K562 (cell line): ENCODE measurements around the gene SLC13A4. TPM values are rescaled to one million over a fixed set of nuclear protein-coding genes. Genes with fewer than 3 reads are reported as not detected.

Experiments used
- ATAC-seq: fragments of 200-7000 bp; cut with Tn5 transposase; 3 replicates; pipeline ENCODE4 v1.9.1; 2020; ENCODE audit warnings: moderate library complexity
- BruUV-seq: library from RNA; stranded (reverse); fragments of 400-500 nt; replicated peaks from 2 replicates; lab custom pipeline; 2021; lab: Mats Ljungman, UMichigan
- CTCF ChIA-PET: fragments of 300-600 bp; formaldehyde crosslinking; extraction: SDS; loops from one replicate; lab custom pipeline; 2021; ENCODE audit warnings: low intra/inter-chr PET ratio; lab: Yijun Ruan, JAX
- POLR2A ChIA-PET: fragments of 300-600, 350-650 bp; sonication (Branson Sonifier 250); formaldehyde crosslinking; extraction: SDS; loops from one replicate; lab custom pipeline; 2021; ENCODE audit warnings: antibody characterized with exemption, inconsistent platforms; lab: Yijun Ruan, JAX
- DNase-seq, 4 experiments: peaks; one replicate each; pipeline versions ENCODE4 v3.0.0 to v3.0.0-alpha.2; 2011 to 2018; ENCODE audit warnings: low spot score in 3 of 4, mixed read lengths in 3 of 4; ENCODE audit errors: extremely low read depth in 1 of 4
- FAIRE-seq: peaks from 2 replicates; lab custom pipeline; 2011; peaks lifted over from hg19 to GRCh38; lab: Jason Lieb, UNC
- H2AFZ ChIP-seq: 2 replicates; pipeline ENCODE4 v1.6.0; 2011; ENCODE audit warnings: low read depth, low read length, control low read depth, inconsistent platforms
- H3K27ac ChIP-seq: fragments of 200-600 bp; 3 replicates; pipeline ENCODE4 v1.8.0; 2011; ENCODE audit warnings: low read depth, mild to moderate bottlenecking, control low read depth, inconsistent platforms, low read length, moderate library complexity, mixed read lengths; ENCODE audit errors: extremely low read depth
- H3K27me3 ChIP-seq, 2 experiments: fragments of 300-600 bp in 1 of 2; 2 replicates in 1 of 2; 3 replicates in 1 of 2; pipeline versions ENCODE4 v1.6.0 to v1.8.0; 2011; ENCODE audit warnings: inconsistent platforms in 2 of 2, low read length in 2 of 2, mild to moderate bottlenecking in 1 of 2, mixed read lengths in 1 of 2, moderate library complexity in 1 of 2; ENCODE audit not compliant: control insufficient read depth in 2 of 2, insufficient read depth in 2 of 2
- H3K36me3 ChIP-seq: fragments of 300-600 bp; 3 replicates; pipeline ENCODE4 v1.8.0; 2011; ENCODE audit warnings: mild to moderate bottlenecking, low read length, inconsistent platforms; ENCODE audit not compliant: control insufficient read depth, insufficient read depth
- H3K4me1 ChIP-seq, 2 experiments: fragments of 200-600 bp in 1 of 2; replicated peaks in 1 of 2; 2 replicates in 1 of 2; 3 replicates in 1 of 2; pipeline versions ENCODE4 v1.5.1 to v1.8.0; 2011; ENCODE audit warnings: inconsistent platforms in 2 of 2, low read length in 2 of 2, mild to moderate bottlenecking in 1 of 2, mixed read lengths in 1 of 2, moderate library complexity in 1 of 2; ENCODE audit not compliant: control insufficient read depth in 2 of 2, insufficient read depth in 2 of 2
- H3K4me2 ChIP-seq: 2 replicates; pipeline ENCODE4 v1.6.1; 2011; ENCODE audit warnings: low read length, control low read depth, inconsistent platforms, mixed read lengths; ENCODE audit not compliant: insufficient read depth
- H3K4me3 ChIP-seq: fragments of 200-600 bp; sonication (generic), shearing (Covaris generic); 2 replicates; pipeline ENCODE4 v1.5.1; 2016; ENCODE audit warnings: control low read depth, inconsistent platforms
- H3K79me2 ChIP-seq: fragments of 200-600 bp; 3 replicates; pipeline ENCODE4 v1.8.0; 2011; ENCODE audit warnings: low read length, inconsistent platforms; ENCODE audit not compliant: control insufficient read depth, insufficient read depth
- H3K9ac ChIP-seq, 2 experiments: 2 replicates each; pipeline versions ENCODE4 v1.6.0 to v1.6.1; 2011; ENCODE audit warnings: low read depth in 2 of 2, low read length in 2 of 2, control low read depth in 1 of 2, inconsistent platforms in 1 of 2, mild to moderate bottlenecking in 1 of 2, mixed read lengths in 1 of 2; ENCODE audit not compliant: insufficient read depth in 1 of 2
- H3K9me1 ChIP-seq: one replicate; pipeline ENCODE4 v1.6.0; 2011; ENCODE audit warnings: inconsistent platforms, mild to moderate bottlenecking, low read length, moderate library complexity; ENCODE audit not compliant: control insufficient read depth, insufficient read depth
- H3K9me3 ChIP-seq: replicated peaks from 2 replicates; pipeline ENCODE4 v1.5.1; 2011; ENCODE audit warnings: low read depth, low read length, inconsistent platforms; ENCODE audit not compliant: control insufficient read depth, insufficient read depth
- H4K20me1 ChIP-seq: replicated peaks from 2 replicates; pipeline ENCODE4 v1.6.1; 2011; ENCODE audit warnings: low read length, inconsistent platforms, mixed read lengths; ENCODE audit not compliant: control insufficient read depth, insufficient read depth
- ARID4B ChIP-seq: sonication (generic); formaldehyde crosslinking; IDR thresholded peaks from 2 replicates; pipeline ENCODE4 v1.8.0; 2022; ENCODE audit warnings: mild to moderate bottlenecking, missing genetic modification reagents
- CBX3 ChIP-seq, 2 experiments: IDR thresholded peaks; 1 replicate in 1 of 2; 2 replicates in 1 of 2; pipeline ENCODE4 v1.6.1; 2012; ENCODE audit warnings: inconsistent platforms in 2 of 2, low read length in 2 of 2, borderline replicate concordance in 1 of 2, control low read depth in 1 of 2
- CSDE1 ChIP-seq, 2 experiments: fragments of 450-650 bp; IDR thresholded peaks; 2 replicates each; pipeline ENCODE4 v1.6.1; 2016; ENCODE audit warnings: mild to moderate bottlenecking in 1 of 2
- EZH2 ChIP-seq: IDR thresholded peaks from 2 replicates; pipeline ENCODE4 v1.6.1; 2012; ENCODE audit warnings: low read depth, mild to moderate bottlenecking, inconsistent platforms, low read length, borderline replicate concordance
- FOXK2 ChIP-seq, 2 experiments: fragments of 450-650 bp; IDR thresholded peaks in 1 of 2; conservative IDR thresholded peaks in 1 of 2; 2 replicates each; pipeline ENCODE4 v1.6.1; 2016; ENCODE audit warnings: low read depth in 2 of 2, mild to moderate bottlenecking in 1 of 2
- GTF2F1 ChIP-seq: IDR thresholded peaks from 2 replicates; pipeline ENCODE4 v1.6.1; 2011; ENCODE audit warnings: low read depth, low read length, improper control_type of control experiment
- MAZ ChIP-seq, 2 experiments: fragments of 450-650 bp in 1 of 2; sonication (generic) in 1 of 2; formaldehyde crosslinking; IDR thresholded peaks in 1 of 2; conservative IDR thresholded peaks in 1 of 2; 2 replicates each; pipeline versions ENCODE4 v1.4.0 to v1.5.0; 2020; ENCODE audit warnings: mild to moderate bottlenecking in 1 of 2, missing genetic modification reagents in 1 of 2
- SNAPC5 ChIP-seq: fragments of 250-450 bp; sonication (Bioruptor Pico); IDR thresholded peaks from 2 replicates; pipeline ENCODE4 v1.8.0; 2021; ENCODE audit warnings: moderate library complexity, mild to moderate bottlenecking, inconsistent platforms
- SREBF1 ChIP-seq: fragments of 150-350 bp; IDR thresholded peaks from 2 replicates; pipeline ENCODE4 v1.6.1; 2014; ENCODE audit warnings: antibody characterized with exemption, low read depth, low read length, borderline replicate concordance
- WHSC1 ChIP-seq: IDR thresholded peaks from one replicate; pipeline ENCODE4 v1.6.1; 2012; ENCODE audit warnings: low read length, control low read depth, inconsistent platforms
- ZBTB12 ChIP-seq: fragments of 250-450 bp; sonication (Bioruptor Pico); IDR thresholded peaks from 2 replicates; pipeline ENCODE4 v1.4.0; 2020
- ZNF449 ChIP-seq: fragments of 250-450 bp; sonication (Bioruptor Pico); IDR thresholded peaks from 2 replicates; pipeline ENCODE4 v1.8.0; 2022; ENCODE audit warnings: moderate library complexity, mild to moderate bottlenecking, inconsistent platforms
- ZNF639 ChIP-seq, 2 experiments: fragments of 200-800 bp in 1 of 2; sonication (Bioruptor generic) in 1 of 2; sonication (generic) in 1 of 2; formaldehyde crosslinking in 1 of 2; IDR thresholded peaks in 1 of 2; conservative IDR thresholded peaks in 1 of 2; 2 replicates each; pipeline versions ENCODE4 v1.5.0 to v1.6.1; 2016 to 2020; ENCODE audit warnings: missing compliant biosample characterization in 1 of 2, missing genetic modification characterization in 1 of 2, missing genetic modification reagents in 1 of 2
- WGBS: fragments of 100-300 bp; shearing (Covaris generic); methylation state at CpG from one replicate; pipeline ENCODE4 v1.1.6; 2016; ENCODE audit warnings: low coverage, mixed read lengths; ENCODE audit not compliant: insufficient coverage; ENCODE audit errors: missing lambda C conversion rate; 5-methylcytosine and 5-hydroxymethylcytosine counted together
- in situ Hi-C: fragments of 300-500 bp; cut with MboI; formaldehyde crosslinking; loops from 4 replicates; pipeline ENCODE4 v1.15.0; 2018; ENCODE audit warnings: inconsistent platforms, mixed read lengths
- intact Hi-C: fragments of 100-400 bp; cut with micrococcal nuclease; formaldehyde crosslinking; loops from 2 replicates; pipeline ENCODE4 v1.14.2; 2022
- polyA plus RNA-seq, 8 experiments: library from polyadenylated mRNA; depleted of rRNA in 4 of 8; stranded (reverse) in 5 of 8; unstranded in 3 of 8; fragments of >200 nt; fragmentation: Nextera tagmentation in 2 of 8; fragmentation: Illumina TruSeq in 1 of 8; extraction: Ambion mirVana in 2 of 8; extraction: Trizol in 1 of 8; gene quantifications; 2 replicates each; pipeline versions ENCODE4 v1.2.1 to v1.2.3, GENCODE V29; 2011 to 2014; ENCODE audit warnings: inconsistent platforms in 1 of 8, missing spikeins in 1 of 8
- total RNA-seq, 7 experiments: library from RNA; depleted of rRNA in 6 of 7; stranded (reverse); fragments of >200 nt in 6 of 7; fragmentation: Illumina TruSeq in 2 of 7; extraction: Trizol in 2 of 7; gene quantifications; 2 replicates each; pipeline versions ENCODE4 v1.2.1 to v1.2.3, GENCODE V29; 2011 to 2021; ENCODE audit warnings: low replicate concordance in 1 of 7

The SLC13A4 gene
- total and polyA plus RNA-seq, 9 of the 15 experiments (the other 6 are each of a cell fraction or from before 2014, with no cell fraction given) = 0.11 to 1.0 (median 0.36) TPM

- CTCF ChIA-PET = no interaction called here
- intact Hi-C loops (no loop called here), in situ Hi-C loops (no loop called here)
- Histone ChIP-seq H3K4me3 (no peak overlapping the region), H3K27ac (no peak overlapping the region), H3K9me1 (no peaks in the 10 kb centered on the region), H3K9me3 (no peaks in the 10 kb centered on the region), H3K27me3 (no peaks in the 10 kb centered on the region), H3K79me2 (no peaks in the 10 kb centered on the region), H3K36me3 (no peaks in the 10 kb centered on the region), H3K4me1 (peaks cover 2 to 3% of the 10 kb centered on the region in 2 experiments; a peak in 3 of 5 replicates), H3K9ac (no peak overlapping the region), H2AFZ (no peak overlapping the region), H3K4me2 (no peak overlapping the region), H4K20me1 (peaks cover 15% of the 10 kb centered on the region; the same call in 1 of the 2 replicates)
- no peak for ATAC-seq
- 59% methylated on average over 5 of the region's 5 CpGs for WGBS
- BruUV-seq = no TSS peak
- no peak for DNase-seq
- FAIRE-seq = no peak
- POLR2A ChIA-PET = interaction anchor here (0.7 to 1.3 kb wide), 6 partner anchors 12 to 118 kb away, joined by 3 to 5 read pairs (median 4); partner anchors contain the start of gene STMP1
- TF ChIP-seq GTF2F1 = no peak
- TF ChIP-seq SNAPC5 (CRISPR knock-in tag) = no peak
- TF ChIP-seq WHSC1 = no peak
- TF ChIP-seq ZBTB12 (CRISPR knock-in tag) = no peak
- no peak for TF ChIP-seq CBX3 (IDR thresholded peaks at IDR 0.05; ENCODE audit: borderline replicate concordance in 1 of 2, low read length in 2 of 2)
- TF ChIP-seq ZNF639 (CRISPR knock-in tag; conservative IDR thresholded peaks at IDR 0.05 in 1 of 2, IDR thresholded peaks at IDR 0.05 in 1 of 2) = no peak
- TF ChIP-seq SREBF1 = no peak
- no peak for TF ChIP-seq EZH2
- no peak for TF ChIP-seq CSDE1 (IDR thresholded peaks at IDR 0.05)
- TF ChIP-seq ZNF449 (CRISPR knock-in tag) = no peak
- TF ChIP-seq ARID4B = no peak
- no peak for TF ChIP-seq FOXK2 (conservative IDR thresholded peaks at IDR 0.05 in 1 of 2, IDR thresholded peaks at IDR 0.05 in 1 of 2; ENCODE audit: low read depth in 2 of 2)
- no peak for TF ChIP-seq MAZ (CRISPR knock-in tag; conservative IDR thresholded peaks at IDR 0.05 in 1 of 2, IDR thresholded peaks at IDR 0.05 in 1 of 2)
Measured at GRCh38 chr7:135684699-135685098, 43.3 kb downstream of the SLC13A4 start.
